ENCODE data around the gene KCNA5. TPM values are rescaled to one million over a fixed set of nuclear protein-coding genes. Genes with fewer than 3 reads are reported as not detected.

KCNA5 gene
- total RNA-seq, 1 experiment from 2014 or later: not detected

- BruUV-seq (replicated peaks): no TSS peak
- H3K9ac ChIP-seq (ENCODE audit: low read length): no peak overlapping the region
Observed at GRCh38 chr12:5037795-5038357, 5.8 kb upstream of the KCNA5 start.

More at GRCh38 chr12:5037795-5038357, 5.8 kb upstream of the KCNA5 start:
- Histone ChIP-seq H2AFZ (ENCODE audit: low read depth, low read length, poor library complexity, severe bottlenecking) (no peak overlapping the region), H3K4me2 (ENCODE audit: low read length) (no peak overlapping the region), H3K9me3 (ENCODE audit: control insufficient read depth in 1 of 2, insufficient read depth in 1 of 2, low read depth in 1 of 2, low read length in 2 of 2) (no peaks in the 10 kb centered on the region), H3K27ac (ENCODE audit: low read depth, low read length) (no peak overlapping the region), H3K27me3 (ENCODE audit: insufficient read depth, low read length) (peaks cover 63% of the 10 kb centered on the region), H4K20me1 (ENCODE audit: insufficient read depth) (no peaks in the 10 kb centered on the region), H3K79me2 (ENCODE audit: insufficient read depth, low read length) (no peaks in the 10 kb centered on the region), H3K36me3 (ENCODE audit: control insufficient read depth in 1 of 2, insufficient read depth in 2 of 2, low read length in 2 of 2) (no peaks in the 10 kb centered on the region), H3K4me3 (replicated peaks in 1 of 2; ENCODE audit: low read depth in 1 of 2, low read length in 2 of 2) (no peak overlapping the region), H3K4me1 (ENCODE audit: control insufficient read depth in 1 of 2, insufficient read depth in 2 of 2, low read length in 2 of 2) (no peaks in the 10 kb centered on the region), H3K9me2 (ENCODE audit: insufficient read depth) (no peaks in the 10 kb centered on the region)
- TF ChIP-seq SIN3A (IDR thresholded peaks at IDR 0.05; ENCODE audit: low read depth) (no peak), FOSL1 (IDR thresholded peaks at IDR 0.05; ENCODE audit: low read depth) (no peak), ZNF274 (IDR thresholded peaks at IDR 0.05; ENCODE audit: low read depth, low read length) (no peak), YY1 (IDR thresholded peaks at IDR 0.05; ENCODE audit: extremely low read depth, insufficient replicate concordance, low read depth, low read length) (no peak), ZFX (IDR thresholded peaks at IDR 0.05) (no peak), SRF (IDR thresholded peaks at IDR 0.05; ENCODE audit: low read depth) (no peak), CTCF (IDR thresholded peaks at IDR 0.05 in 2 of 3, conservative IDR thresholded peaks at IDR 0.05 in 1 of 3; ENCODE audit: borderline replicate concordance in 1 of 3, insufficient read depth in 1 of 3, low read depth in 2 of 3, low read length in 2 of 3) (no peak), POLR2A (IDR thresholded peaks at IDR 0.05; ENCODE audit: borderline replicate concordance, extremely low read depth, insufficient read depth, insufficient read length) (no peak), EZH2 (IDR thresholded peaks at IDR 0.05) (no peak), TCF7L2 (IDR thresholded peaks at IDR 0.05; ENCODE audit: borderline replicate concordance, extremely low read depth, insufficient read depth, insufficient read length) (no peak), RAD21 (IDR thresholded peaks at IDR 0.05; ENCODE audit: low read depth) (no peak), ZBTB33 (IDR thresholded peaks at IDR 0.05; ENCODE audit: extremely low read depth, insufficient replicate concordance, low read length) (no peak), MAX (IDR thresholded peaks at IDR 0.05) (no peak), REST (IDR thresholded peaks at IDR 0.05; ENCODE audit: low read depth) (no peak), SP1 (IDR thresholded peaks at IDR 0.05; ENCODE audit: low read depth) (no peak), EZH2phosphoT487 (IDR thresholded peaks at IDR 0.05; ENCODE audit: borderline replicate concordance) (no peak)
- ATAC-seq (no peak), DNase-seq (ENCODE audit: low read depth, low spot score) (no peak)
- intact Hi-C loops (cut with micrococcal nuclease): no loop called here
- ChIA-PET RAD21 (ENCODE audit: low non-redundant PET in 1 of 2, low total read pairs in 2 of 2, uncharacterized antibody in 2 of 2, unreplicated experiment in 2 of 2) (no interaction called here), CTCF (no interaction called here), POLR2A (no interaction called here)

Measured in HCT116 (cell line).